GM20000 (cell line): Measurements from ENCODE around the gene ILKAP.

ENCODE experiments used
- DNase-seq: peaks from one replicate; pipeline ENCODE4 v3.0.0; 2012; ENCODE audit warnings: low spot score
- CTCF ChIP-seq: IDR thresholded peaks from 2 replicates; pipeline ENCODE4 v1.5.1; 2012; ENCODE audit warnings: mild to moderate bottlenecking, control low read depth; ENCODE audit errors: extremely low read depth, missing control alignments

Gene ILKAP

GRCh38 chr2:238163481-238164198 lies 39.9 kb downstream of the ILKAP start:
- no peak for TF ChIP-seq CTCF
- peak; percentile 38 for DNase-seq

- DNase-seq, result no peak
- no peak for TF ChIP-seq CTCF
Measured at GRCh38 chr2:238162846-238163441, 40.6 kb downstream of the ILKAP start.

- DNase-seq, result no peak
- no peak for TF ChIP-seq CTCF
Measured at GRCh38 chr2:238162251-238162845, 41.1 kb downstream of the ILKAP start.

GRCh38 chr2:238161291-238162051 lies 42.0 kb downstream of the ILKAP start:
- DNase-seq, result no peak
- no peak for TF ChIP-seq CTCF

- no peak for DNase-seq
Measured at GRCh38 chr2:238160206-238161129, 43.0 kb downstream of the ILKAP start.

More at GRCh38 chr2:238160206-238161129, 43.0 kb downstream of the ILKAP start:
- TF ChIP-seq CTCF, result peak; percentile 12
